GM18499 (cell line): ENCODE measurements around the gene HLA-F.

ENCODE experiments used
- ATAC-seq: cut with Tn5 transposase; IDR thresholded peaks from one replicate; pipeline ENCODE4 v1.9.1; 2021; ENCODE audit warnings: moderate number of reproducible peaks; ENCODE audit not compliant: insufficient read depth, unreplicated experiment

Gene HLA-F

GRCh38 chr6:29723262-29723665, at the start of gene HLA-F:
TSS of gene HLA-F (plus strand) at chr6:29723434. CDS start at chr6:29723464, 30 bp downstream.
- ATAC-seq: no peak

- no peak for ATAC-seq
These were observed 49.2 kb upstream of the HLA-F start for GRCh38 chr6:29674008-29674407.

DNA sequence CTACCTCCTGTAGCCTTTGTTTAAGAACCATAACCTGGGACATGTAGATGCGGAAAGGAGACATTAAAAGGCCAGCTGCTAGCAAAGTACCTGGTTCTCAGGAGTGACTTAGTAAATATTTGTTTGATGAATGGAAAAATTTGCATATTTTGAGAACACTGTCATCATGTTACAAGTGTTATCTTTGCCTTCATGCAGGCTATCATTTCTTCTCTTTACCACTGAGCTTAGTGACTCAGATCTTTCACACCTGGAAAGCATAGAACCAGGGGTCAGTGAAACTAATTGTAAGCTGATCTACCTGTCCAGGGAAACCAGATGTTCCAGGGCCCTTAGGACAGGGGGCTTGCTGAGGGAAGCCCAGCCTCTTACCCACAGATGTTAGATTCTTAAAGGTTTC, 47.7 kb upstream of the HLA-F start:
- no peak for ATAC-seq

- ATAC-seq: no peak
These were observed 46.1 kb upstream of the HLA-F start for GRCh38 chr6:29676981-29677601.

DNA sequence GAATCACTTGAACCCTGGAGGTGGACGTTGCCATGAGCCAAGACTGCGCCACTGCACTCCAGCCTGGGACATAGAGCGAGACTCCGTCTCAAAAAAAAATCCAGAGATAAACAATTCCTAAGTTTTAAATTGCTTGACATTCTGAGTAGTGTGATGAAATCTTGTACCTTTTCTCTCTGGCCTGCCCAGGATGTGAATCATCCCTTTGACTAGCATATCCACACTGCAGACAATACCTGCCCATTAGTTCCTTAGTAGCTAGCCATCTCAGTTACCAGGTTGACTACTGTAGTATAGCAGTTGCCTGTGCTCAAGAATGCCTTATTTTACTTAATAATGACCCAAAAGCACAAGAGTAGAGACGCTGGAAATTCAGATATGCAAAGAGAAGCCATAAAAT, 45.1 kb upstream of the HLA-F start:
- no peak for ATAC-seq

DNA sequence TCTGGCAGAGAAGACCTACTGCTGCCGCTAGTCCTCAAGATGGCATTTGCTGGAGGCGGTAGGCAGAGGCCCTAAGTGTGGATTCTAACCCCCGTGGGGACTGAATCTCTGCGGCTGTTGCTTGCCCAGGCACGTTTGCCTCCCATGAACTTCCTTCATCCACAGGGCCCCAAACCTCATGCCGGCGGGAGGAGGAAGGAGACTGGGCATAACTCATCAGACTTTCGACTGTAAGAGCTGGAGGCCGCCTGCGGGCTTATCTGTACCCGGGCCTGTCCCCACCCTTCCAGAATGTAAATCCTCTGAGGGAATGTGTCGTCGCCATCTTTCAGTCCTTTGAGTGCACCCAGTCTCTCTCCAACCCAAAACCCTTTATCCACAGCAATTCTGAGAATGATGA, 43.3 kb upstream of the HLA-F start:
- ATAC-seq: no peak

- no peak for ATAC-seq
These were observed 42.8 kb upstream of the HLA-F start for GRCh38 chr6:29680416-29680815.

- no peak for ATAC-seq
These were observed 42.3 kb upstream of the HLA-F start, which contains the start of gene ZFP57 for GRCh38 chr6:29680904-29681303. TSS of gene ZFP57 (minus strand) at chr6:29681152. CDS start at chr6:29677003, 4,149 bp downstream.

GRCh38 chr6:29681811-29682210, 41.4 kb upstream of the HLA-F start:
- no peak for ATAC-seq

- no peak for ATAC-seq
These were observed 37.4 kb upstream of the HLA-F start for GRCh38 chr6:29685718-29686326.

GRCh38 chr6:29694637-29695036, 28.6 kb upstream of the HLA-F start:
- ATAC-seq: no peak

DNA sequence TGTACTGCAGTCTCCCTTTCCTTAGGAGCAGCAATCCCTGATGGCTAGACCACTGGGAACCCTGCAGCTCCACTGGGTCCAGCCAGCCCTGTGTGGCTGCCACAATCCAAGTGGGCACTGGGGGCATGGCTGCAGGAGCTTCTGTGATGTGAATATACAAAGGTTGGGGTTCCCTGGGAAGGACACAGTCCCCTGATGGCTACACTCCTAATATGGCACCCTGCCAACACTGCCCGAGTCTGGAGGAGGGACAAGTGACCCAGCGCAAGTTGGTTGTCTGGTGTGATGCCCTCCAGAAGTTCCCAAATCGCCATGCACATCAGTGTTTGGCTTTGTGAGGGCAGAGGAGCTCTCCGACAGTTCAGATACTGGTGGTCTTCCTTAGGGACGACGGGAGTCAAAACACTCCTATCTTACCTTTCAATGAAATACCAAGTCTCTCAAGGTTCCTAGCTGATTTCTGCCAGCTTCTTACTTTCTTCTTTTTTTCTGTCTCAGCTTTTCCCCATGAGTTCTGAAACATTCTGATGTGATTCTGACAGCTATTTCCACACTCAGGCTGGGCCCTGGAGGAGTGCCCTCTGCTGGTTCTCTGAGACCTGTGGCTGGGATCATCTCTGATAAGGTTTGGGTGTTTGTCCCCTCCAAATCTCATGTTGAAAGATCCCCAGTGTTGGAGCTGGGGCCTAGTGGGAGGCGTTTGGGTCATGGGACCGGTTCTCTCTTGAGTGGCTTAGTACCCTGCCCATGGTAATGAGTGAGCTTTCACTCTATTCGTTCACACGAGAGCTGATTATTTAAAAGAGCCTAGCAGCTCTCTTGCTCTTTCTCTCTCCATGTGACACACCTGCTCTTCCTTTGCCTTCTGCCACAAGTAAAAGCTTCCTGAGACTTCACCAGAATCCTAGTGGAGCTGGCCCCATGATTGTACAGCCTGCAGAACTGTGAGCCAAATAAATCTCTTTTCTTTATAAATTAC, 26.8 kb upstream of the HLA-F start:
- ATAC-seq: no peak

GRCh38 chr6:29702519-29703103, 20.6 kb upstream of the HLA-F start:
- no peak for ATAC-seq

- ATAC-seq: no peak
These were observed 17.6 kb upstream of the HLA-F start for GRCh38 chr6:29705389-29706231.

GRCh38 chr6:29708432-29709179, 14.6 kb upstream of the HLA-F start:
- no peak for ATAC-seq

DNA sequence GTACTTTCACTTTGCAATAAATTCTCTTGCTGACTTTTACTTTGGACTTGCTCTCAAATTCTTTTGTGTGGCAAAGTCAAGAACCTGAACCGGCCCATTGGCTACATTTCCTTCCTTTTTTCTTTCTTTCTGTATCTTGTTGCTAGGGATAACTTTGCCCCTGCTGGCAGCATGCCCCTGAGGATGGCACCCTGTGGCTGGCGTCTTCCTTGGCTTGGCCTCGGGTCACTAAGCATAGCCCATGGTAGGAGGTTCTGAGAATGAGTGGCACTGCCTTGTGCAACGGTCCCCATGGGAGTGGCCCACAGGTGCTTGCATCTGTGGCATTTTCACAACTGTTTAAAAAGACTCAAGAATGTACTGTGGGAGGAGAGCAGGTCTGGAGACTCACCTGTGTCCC, 14.0 kb upstream of the HLA-F start:
- ATAC-seq: no peak

GRCh38 chr6:29710281-29710941, 12.8 kb upstream of the HLA-F start:
- no peak for ATAC-seq

DNA sequence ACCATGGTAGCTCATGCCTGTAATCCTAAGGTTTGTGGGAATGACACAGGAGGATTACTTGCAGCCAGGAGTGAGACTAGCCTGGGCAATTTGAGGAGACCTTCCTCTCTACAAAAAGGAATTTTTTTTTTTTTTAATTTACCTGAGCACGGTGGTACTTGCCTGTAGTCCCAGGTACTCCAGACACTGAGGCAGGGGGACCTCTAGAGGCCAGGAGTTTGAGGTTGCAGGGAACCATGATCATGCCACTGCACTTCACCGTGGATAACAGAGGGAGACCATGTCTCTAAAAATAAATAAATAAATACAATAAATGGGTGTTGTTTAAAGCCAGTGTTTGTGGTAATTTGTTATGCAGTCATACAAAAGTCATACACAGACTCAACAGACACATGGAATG, 2.4 kb upstream of the HLA-F start:
- ATAC-seq: no peak
